Measurements from ENCODE around the gene SIGLEC12.

GRCh38 chr19:51462681-51463080, 38.9 kb downstream of the SIGLEC12 start:
- TF ChIP-seq POLR2A (IDR thresholded peaks at IDR 0.05; ENCODE audit: low read depth, low read length), result no peak
- no peak for TF ChIP-seq POLR2AphosphoS5 (IDR thresholded peaks at IDR 0.05; ENCODE audit: low read depth, low read length)
